Cardiac atrium fibroblast (primary cell): Measurements from ENCODE around the gene TBC1D30. TPM values are rescaled to one million over a fixed set of nuclear protein-coding genes. Genes with fewer than 3 reads are reported as not detected.

Experiments used
- total RNA-seq: library from RNA; depleted of rRNA; stranded (reverse); fragments of >200 nt; gene quantifications from 2 replicates; pipeline ENCODE4 v1.2.3, GENCODE V29; 2015

Gene TBC1D30
- total RNA-seq = under 0.01 and 2.0 TPM in 2 replicates

GRCh38 chr12:64824500-64825142 lies at the start of gene TBC1D30:
TSS of gene TBC1D30 (plus strand) at chr12:64824647. CDS start at chr12:64824880, 233 bp downstream.

Other genes starting within 250 kb of the TBC1D30 start
- gene RASSF3, start 214.2 kb upstream of the TBC1D30 start, total RNA-seq = 9.9 and 20.4 TPM in 2 replicates
- gene GNS, start 65.2 kb upstream of the TBC1D30 start, total RNA-seq = 115 and 153 TPM in 2 replicates